Measurements from ENCODE around the gene E2F2. TPM values are rescaled to one million over a fixed set of nuclear protein-coding genes. Genes with fewer than 3 reads are reported as not detected.

The E2F2 gene, protein sequence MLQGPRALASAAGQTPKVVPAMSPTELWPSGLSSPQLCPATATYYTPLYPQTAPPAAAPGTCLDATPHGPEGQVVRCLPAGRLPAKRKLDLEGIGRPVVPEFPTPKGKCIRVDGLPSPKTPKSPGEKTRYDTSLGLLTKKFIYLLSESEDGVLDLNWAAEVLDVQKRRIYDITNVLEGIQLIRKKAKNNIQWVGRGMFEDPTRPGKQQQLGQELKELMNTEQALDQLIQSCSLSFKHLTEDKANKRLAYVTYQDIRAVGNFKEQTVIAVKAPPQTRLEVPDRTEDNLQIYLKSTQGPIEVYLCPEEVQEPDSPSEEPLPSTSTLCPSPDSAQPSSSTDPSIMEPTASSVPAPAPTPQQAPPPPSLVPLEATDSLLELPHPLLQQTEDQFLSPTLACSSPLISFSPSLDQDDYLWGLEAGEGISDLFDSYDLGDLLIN
- total RNA-seq: 10 to 100 TPM; 24.4 to 26.0 TPM

DNA sequence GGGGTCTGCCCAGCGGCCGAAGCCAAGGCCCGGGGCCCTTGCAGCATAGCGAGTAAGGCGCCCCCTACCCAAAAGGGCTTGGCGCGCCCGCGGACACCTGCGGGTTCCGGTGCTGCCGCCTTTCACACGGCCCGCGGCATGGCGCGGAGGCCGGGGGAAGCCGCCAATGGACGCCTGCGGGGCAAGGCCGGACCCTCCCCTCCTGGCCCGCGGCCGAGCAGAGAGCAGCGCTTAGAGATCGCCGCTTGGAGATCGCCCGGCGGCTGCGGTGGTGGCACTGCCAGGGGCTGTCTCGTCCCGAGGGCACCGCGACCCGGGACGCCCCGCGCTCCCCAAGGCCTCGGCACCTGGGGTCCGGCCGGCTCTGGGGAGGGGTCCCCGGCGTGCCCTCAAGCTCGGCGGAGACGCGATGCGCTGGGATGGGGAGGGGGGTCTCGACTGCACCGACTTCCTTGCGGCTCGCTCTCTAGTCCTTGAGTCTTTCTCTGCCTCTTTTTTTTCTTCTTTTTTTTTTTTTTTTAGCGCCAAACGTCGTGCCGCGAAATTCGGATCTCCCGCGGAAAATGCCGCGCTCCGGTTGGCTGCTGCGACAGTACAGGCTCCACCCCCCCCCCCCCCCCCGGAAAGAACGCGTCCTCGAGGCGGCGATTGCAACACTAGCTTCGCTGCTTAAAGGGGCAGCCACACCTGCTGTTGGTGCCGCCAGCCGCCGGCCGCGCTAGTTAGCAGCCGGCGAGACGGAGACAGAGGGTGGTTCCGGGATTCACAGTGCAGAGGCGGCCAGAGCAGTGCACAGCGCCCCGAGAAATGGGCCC, at the start of gene E2F2:
TSS of gene E2F2 (minus strand) at position 487 of the 815 bp plus-strand sequence. CDS start at position 47, 440 bp downstream.
- POLR2A ChIA-PET: interaction anchor here (0.7 to 1.1 kb wide), 2 partner anchors 34 to 99 kb away, joined by 3 to 6 read pairs; no protein-coding TSS in a partner anchor

DNA sequence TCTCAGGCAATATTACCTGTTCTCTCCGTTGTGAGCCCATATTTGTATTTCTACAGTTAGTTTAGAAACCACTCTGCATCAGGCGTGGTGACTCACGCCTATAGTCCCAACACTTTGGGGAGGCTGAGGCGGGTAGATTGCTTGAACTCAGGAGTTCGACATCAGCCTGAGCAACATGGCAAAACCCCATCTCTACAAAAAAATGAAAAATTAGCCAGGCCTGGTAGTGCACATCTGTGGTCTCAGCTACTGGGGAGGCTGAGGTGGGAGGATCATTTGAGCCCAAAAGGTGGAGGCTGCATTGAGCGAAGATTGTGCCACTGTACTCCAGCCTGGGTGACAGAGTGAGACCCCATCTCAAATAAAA, 47.9 kb upstream of the E2F2 start:
- CTCF ChIA-PET: no interaction called here
- POLR2A ChIA-PET: no interaction called here

More for the DNA sequence above, at the start of gene E2F2:
- CTCF ChIA-PET: interaction anchor here (0.9 to 8.0 kb wide), 7 partner anchors 10 to 106 kb away, joined by 3 to 79 read pairs (median 6); no protein-coding TSS in a partner anchor

DNA sequence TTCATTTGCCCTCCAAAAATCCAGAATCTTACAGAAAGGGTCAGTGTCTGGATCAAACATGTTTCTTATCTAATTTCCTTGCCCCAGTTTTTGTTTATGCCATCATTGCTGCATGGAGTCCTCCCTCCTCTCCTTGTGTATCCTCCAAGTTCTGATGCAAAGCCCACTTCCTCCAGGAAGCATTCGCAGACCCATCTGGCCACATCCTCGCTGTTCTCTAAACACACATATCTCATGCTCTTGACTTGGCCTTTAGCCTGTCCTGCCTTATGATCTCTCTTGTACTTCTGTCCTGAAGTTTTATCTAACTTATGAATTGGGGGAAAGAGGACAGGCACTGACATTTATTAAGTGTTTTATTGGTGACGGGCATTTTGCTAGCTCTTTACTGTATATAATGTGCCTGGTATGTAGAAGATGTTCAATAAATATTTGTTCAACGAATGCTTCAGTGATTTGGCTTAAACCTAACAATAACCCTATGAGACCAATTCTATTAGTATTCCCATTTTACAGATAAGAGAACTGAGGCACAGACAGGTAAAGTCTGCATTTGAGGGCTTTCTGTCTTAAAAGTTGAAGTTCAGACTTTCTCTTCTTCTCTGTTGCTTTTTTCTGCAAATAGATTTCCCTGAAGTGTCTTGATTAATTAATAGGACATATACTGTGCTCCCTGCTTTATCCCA, 47.4 kb upstream of the E2F2 start:
- ChIA-PET CTCF (interaction anchor here (1.3 kb wide), 1 partner anchor 51 kb away, joined by 3 read pairs; no protein-coding TSS in a partner anchor), POLR2A (no interaction called here)

DNA sequence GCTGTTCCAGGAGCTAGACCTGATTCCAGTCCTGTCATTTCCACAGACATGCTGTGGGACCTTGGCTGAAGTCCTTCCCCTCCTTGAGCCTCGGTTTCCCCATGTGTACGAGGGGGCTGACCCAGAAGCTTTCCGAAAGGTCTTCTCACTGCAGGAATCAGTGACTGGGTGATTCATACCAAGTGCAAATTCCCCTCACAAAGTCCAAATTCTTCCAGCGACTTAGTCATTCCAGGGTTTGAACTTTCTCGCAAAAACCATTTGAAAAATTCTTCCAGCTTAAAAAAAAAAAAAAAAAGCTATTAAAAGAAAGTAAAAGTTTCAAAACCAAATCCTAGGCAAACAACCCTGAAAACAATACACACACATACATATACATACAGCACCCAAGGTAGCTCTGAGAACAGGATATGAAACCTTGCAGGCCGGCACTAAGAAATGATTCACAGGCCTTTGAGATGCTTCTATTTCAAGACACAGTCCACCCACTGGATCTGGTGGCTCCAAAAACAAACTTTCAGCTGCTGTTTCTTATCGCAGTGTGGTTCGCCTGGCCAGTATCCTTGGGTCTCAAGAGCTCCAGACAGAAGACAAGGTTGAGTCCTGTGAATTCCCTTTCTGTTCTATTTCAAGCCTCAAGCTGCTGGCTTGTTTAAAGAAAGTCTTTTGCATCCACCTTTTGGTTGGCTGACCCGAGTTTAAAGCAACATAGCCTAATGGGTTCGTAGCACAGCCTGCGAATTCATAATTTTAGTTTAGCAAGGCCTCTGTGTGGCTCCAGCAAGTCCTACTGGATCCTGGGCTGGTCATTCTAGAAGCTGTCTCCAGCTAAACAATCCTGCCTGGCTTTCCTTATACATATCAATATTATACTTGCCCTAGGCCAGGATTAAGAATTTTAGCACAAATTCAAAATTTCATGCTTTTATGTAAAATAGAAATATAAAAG, 46.3 kb upstream of the E2F2 start:
- POLR2A ChIA-PET: interaction anchor here (0.6 to 1.7 kb wide), 4 partner anchors 14 to 52 kb away, joined by 3 to 5 read pairs (median 3); no protein-coding TSS in a partner anchor
- CTCF ChIA-PET: interaction anchor here (0.6 to 1.7 kb wide), 9 partner anchors 13 to 237 kb away, joined by 3 to 9 read pairs (median 4); partner anchors contain the start of gene RPL11

DNA sequence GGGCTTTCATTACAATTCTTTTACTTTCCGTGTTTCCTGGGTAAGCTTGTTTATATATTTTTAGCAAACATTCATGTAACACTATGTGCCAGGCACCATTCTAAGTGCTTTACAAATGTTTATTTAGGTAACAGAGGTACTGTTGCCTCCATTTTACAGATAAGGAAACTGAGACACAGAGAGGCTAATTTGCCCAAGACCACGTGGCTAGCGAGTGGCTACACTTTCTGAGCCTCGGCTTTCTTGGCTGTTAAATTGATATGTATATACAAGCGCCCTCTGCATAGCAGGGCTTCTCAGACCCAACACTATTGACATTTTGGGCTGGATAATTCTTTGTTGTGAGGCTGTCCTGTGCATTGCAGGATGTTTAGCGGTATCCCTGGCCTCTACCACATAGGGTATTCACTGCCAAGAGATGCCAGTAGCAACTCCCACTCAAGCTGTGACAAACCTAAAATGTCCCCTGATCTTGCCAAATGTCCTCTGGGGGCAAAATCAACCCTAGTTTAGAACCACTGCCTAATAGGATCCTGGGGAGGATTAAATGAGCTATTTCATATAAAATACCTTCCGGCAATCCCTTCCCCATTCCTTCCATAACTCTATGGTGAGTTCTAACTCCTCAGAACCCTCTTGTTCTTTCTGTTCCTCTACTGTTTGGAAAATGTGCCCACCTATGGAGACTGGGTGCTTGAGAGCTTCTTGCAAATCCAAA, 45.5 kb upstream of the E2F2 start:
- ChIA-PET CTCF (interaction anchor here (0.8 to 1.7 kb wide), 8 partner anchors 12 to 61 kb away, joined by 3 to 9 read pairs (median 4); no protein-coding TSS in a partner anchor), POLR2A (interaction anchor here (1.0 to 1.7 kb wide), 3 partner anchors 21 to 53 kb away, joined by 3 to 5 read pairs (median 3); no protein-coding TSS in a partner anchor)

DNA sequence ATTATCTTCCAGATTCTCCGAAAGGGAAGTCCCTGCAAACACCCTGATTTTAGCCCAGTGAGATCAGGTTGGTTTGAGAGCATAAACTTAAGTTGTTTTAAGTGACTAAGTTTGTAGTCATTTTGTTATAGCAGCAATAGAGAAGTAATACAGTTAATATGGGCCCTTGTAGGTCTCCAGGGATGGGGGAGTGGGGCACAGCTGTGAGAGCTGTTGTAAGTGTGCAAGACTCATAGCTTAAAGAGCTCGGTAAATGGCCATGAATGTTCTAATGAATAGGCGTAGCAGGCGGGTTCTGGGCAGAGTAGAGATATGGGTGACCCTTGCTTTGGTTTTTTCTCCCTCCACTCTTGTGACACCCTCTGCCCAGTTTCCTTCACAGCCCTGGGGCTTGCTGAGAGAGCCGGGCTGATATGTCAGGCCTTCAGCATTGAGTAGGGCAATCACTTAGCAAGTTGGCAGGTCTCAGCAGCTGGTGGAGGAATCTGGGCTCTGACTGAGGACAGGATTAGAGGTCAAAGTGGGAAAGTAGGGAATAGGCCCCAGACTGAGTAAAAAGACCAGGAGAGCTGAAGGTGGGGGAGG, 44.3 kb upstream of the E2F2 start:
- ChIA-PET CTCF (interaction anchor here (1.1 to 2.2 kb wide), 3 partner anchors 21 to 62 kb away, joined by 3 to 8 read pairs (median 4); no protein-coding TSS in a partner anchor), POLR2A (no interaction called here)

DNA sequence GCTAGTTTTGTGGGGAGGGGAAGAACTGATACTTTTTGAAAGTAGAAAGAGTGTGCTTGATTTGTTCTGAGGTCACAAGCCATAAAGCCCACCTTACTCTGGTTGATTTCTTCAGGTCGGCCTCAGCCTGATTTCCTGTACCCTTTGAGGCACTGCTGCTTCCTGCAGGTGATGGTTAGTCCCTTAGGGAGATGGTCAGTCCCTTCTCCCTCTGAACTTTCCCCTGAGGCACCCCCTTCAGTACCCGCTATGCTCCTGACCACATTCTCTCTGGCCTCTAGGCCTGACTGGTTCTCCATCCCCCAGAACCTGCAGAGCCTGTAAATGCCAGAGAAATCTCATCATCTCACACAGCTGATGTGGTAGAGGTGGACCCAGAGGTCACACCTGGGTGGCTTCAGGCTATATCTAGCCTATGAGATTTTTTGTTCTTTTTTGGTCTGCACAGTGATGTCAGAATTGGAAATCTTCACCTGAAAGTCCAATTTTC, 43.3 kb upstream of the E2F2 start:
- ChIA-PET CTCF (interaction anchor here (2.2 kb wide), 1 partner anchor 63 kb away, joined by 8 read pairs; no protein-coding TSS in a partner anchor), POLR2A (no interaction called here)

DNA sequence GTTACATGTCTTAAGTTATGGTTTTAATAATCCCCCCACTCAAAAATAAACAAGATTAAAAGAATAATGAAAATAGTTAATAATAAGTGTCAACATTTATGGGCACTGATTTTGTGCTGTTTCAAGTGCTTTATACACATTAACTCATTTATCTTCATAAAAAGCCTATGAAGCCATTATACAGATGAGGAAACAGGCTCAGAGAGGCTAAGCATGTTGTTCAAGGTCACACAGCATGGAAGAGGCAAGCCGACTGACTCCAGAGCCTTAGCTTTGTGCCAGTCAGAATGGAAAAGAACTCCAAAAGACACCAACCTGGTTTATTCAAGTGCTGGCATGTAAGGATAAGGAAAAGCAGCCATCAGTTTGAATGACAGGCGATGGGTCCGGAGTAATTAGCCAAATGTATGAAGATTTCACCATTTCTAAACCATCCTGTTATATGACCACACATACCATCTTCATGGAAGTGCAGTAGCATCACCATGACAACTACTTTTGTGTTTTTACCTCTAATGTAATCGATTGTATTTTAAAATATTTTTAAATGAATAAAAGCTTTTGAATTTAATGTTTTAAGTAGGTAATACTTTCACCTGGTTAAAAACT, 42.6 kb upstream of the E2F2 start:
- CTCF ChIA-PET: interaction anchor here (1.4 to 2.2 kb wide), 2 partner anchors 19 to 64 kb away, joined by 4 to 8 read pairs; no protein-coding TSS in a partner anchor
- POLR2A ChIA-PET: no interaction called here

DNA sequence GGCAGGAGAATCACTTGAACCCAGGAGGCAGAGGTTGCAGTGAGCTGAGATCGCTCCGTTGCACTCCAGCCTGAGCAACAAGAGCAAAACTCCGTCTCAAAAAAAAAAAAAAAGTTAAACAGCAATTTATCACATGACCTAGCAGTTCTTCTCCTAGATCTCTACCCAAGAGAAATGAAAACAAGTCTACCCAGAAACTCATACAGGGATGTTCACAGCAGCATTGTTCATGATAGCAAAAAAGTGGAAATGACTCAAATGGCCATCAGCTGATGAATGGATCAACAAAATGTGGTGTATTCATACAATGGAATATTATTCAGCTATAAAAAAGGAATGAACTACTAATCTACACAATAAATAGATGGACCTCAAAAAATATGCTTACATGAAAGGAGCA, 40.4 kb upstream of the E2F2 start:
- POLR2A ChIA-PET: no interaction called here

DNA sequence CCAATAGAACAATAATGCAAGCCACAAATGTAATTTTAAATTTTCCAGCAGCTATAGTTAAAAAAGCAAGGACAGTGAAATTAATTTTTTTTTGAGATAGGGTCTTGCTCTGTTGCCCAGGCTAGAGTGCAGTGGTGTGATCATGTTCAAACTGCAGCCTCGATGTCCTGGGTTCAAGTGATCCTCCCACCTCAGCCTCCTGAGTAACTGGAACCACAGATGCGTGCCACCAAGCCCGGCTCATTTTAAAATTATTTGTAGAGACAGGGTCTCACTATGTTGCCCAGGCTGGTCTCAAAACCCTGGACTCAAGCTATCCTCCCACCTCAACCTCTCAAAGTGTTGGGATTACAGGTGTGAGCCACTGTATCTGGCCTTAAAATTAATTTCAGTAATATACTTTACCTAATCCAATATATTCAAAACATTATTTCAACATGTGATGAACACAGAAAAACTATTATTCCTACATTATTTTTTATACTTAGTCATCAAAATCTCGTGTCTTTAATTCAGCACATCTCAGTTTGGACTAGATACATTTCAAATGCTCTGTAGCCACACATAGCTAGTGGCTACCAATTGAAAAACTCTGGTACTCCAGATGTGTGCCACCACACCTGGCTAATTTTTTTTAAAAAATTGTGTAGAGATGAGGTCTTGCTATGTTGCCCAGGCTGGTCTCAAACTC, 39.1 kb upstream of the E2F2 start:
- ChIA-PET POLR2A (no interaction called here), CTCF (interaction anchor here (1.3 kb wide), 1 partner anchor 17 kb away, joined by 3 read pairs; no protein-coding TSS in a partner anchor)

More for the DNA sequence above, 40.4 kb upstream of the E2F2 start:
- CTCF ChIA-PET: interaction anchor here (1.3 kb wide), 1 partner anchor 18 kb away, joined by 3 read pairs; no protein-coding TSS in a partner anchor

DNA sequence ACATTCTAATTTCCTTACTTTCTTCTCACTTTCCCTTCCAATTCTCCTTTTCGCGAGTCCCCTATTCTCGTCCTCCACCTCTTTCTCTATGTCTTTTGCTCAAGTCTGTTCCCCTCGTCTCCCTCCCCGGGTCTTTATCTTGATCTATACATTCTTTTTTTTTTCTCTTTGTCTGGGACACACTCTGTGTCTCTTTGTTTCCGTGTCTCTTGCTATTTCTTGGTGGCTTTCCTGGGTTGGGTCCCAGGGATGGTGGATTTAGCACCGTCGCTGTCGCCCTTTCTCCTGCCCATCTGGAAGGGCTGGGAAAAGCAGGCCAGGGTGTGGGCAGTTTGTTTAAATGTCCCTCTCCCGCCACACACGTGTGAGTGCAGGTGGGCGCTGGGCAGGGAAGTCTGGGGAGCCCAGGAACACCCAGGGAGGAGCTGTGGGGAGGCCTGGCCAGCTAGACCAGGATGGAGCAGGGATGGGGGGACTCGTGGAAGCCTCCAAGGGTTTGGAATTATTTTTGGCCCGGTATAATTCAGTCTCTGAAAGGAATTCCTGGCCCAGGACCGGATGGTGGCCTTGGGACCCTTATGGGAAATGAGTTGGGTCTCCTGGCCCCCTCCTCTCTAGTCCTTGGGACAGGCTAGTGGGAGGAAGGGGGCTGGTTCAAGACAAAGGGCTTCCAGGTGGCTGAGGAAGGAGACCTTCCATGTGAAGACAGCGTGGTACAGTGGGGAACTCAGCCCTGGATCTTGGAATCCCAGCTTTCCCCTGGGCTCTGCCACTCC, 37.8 kb upstream of the E2F2 start:
- POLR2A ChIA-PET: interaction anchor here (0.6 kb wide), 1 partner anchor 31 kb away, joined by 6 read pairs; no protein-coding TSS in a partner anchor

DNA sequence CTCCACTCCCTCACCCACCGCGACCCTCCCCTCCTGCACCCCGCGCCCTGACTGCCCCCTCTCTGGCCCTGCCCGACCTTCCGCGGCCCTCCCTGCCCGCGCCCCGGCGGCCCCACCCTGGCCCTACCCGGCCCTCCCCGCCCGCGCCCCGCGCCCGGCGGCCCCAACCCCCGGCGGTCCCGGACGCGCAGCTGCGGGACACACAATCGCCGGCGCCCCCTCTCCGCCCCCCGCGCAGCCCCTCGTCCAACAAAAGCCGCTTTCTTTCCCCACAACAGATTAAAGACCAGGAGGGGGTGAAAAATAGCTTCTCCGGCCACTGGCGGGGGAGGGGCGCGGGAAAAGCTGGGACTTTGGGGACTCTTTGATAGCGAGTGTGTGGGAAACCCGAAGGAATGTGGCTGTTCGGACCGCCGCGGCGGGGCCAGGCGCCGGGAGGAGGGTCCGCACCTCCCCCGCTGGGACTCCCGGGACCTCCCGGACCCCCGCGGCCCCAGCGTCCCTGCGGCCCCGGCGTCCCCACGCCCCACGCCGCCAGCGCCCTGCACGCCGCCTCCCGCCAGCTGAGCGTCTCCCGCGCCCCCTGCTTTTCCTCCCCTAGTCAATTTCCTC, 37.1 kb upstream of the E2F2 start:
- CTCF ChIA-PET: interaction anchor here (0.8 to 1.2 kb wide), 2 partner anchors 23 to 78 kb away, joined by 3 read pairs; no protein-coding TSS in a partner anchor
- POLR2A ChIA-PET: interaction anchor here (0.6 kb wide), 1 partner anchor 32 kb away, joined by 6 read pairs; no protein-coding TSS in a partner anchor

More for the DNA sequence above, 37.8 kb upstream of the E2F2 start:
- CTCF ChIA-PET: interaction anchor here (0.8 to 1.2 kb wide), 2 partner anchors 24 to 77 kb away, joined by 3 read pairs; no protein-coding TSS in a partner anchor

DNA sequence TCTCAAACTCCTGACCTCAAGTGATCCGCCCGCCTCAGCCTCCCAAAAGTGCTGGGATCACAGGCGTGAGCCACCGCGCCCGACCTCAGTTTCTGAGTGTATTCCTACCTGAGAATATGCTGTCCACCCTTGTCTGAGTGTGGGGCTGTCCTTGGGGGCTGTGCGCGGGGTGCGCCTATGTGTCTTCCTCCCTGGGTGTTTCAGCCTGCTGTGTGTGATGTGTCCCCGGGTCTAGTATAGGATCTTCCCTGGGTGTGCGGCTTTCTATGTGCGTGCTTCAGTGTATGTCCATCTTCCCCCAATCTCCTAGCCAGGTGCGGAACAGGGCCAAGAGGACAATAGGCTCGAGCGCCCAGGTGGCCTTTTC, 36.6 kb upstream of the E2F2 start:
- CTCF ChIA-PET: interaction anchor here (0.6 to 1.4 kb wide), 3 partner anchors 22 to 171 kb away, joined by 3 to 4 read pairs (median 3); no protein-coding TSS in a partner anchor
- POLR2A ChIA-PET: no interaction called here

DNA sequence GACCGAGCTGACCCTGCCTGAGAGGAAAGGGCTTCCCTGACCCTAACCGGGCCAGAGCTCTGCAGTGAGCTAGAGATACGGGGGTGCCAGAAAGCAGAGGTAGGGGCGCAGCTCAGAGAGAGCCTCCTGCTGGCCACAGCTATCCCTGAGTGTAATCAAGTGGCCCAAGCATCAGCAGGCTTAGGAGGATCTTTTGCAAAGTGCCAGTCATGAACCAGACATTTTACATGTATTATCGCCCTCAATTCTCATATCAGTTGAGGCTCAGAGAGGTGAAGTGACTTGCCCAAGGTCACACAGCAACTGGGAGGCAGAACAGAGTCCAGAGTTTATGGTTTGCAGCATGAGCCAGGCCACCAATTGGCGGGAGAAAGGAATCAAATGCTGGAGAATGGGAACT, 35.3 kb upstream of the E2F2 start:
- CTCF ChIA-PET: interaction anchor here (1.4 kb wide), 1 partner anchor 71 kb away, joined by 4 read pairs; no protein-coding TSS in a partner anchor
- POLR2A ChIA-PET: no interaction called here

Measured in activated CD8-positive, alpha-beta memory T cell treated with anti-CD3 and anti-CD28 coated beads for 36 hours (primary cell).